HUES48 (cell line): ENCODE data around the gene IL1RAPL2.
"Not testable (repeated sequence)": the region's sequence is repeated elsewhere in the genome, so short reads cannot be mapped to it uniquely, and the experiment has no call there.

Experiments
- H3K27ac ChIP-seq: one replicate; pipeline ENCODE4 v1.7.0; 2013; ENCODE audit warnings: low read depth, low read length, inconsistent platforms
- H3K27me3 ChIP-seq: 2 replicates; pipeline ENCODE4 v1.6.1; 2013; ENCODE audit warnings: mild to moderate bottlenecking, low read length; ENCODE audit not compliant: control insufficient read depth, insufficient read depth
- H3K36me3 ChIP-seq: 2 replicates; pipeline ENCODE4 v1.6.1; 2013; ENCODE audit warnings: low read length; ENCODE audit not compliant: control insufficient read depth, insufficient read depth
- H3K4me1 ChIP-seq: 2 replicates; pipeline ENCODE4 v1.6.1; 2013; ENCODE audit warnings: mild to moderate bottlenecking, low read length; ENCODE audit not compliant: control insufficient read depth, insufficient read depth
- H3K4me3 ChIP-seq: 2 replicates; pipeline ENCODE4 v1.5.1; 2013; ENCODE audit warnings: mild to moderate bottlenecking, low read depth, low read length
- H3K9ac ChIP-seq: 2 replicates; pipeline ENCODE4 v1.6.1; 2013; ENCODE audit warnings: mild to moderate bottlenecking, low read depth, low read length, moderate library complexity
- H3K9me3 ChIP-seq: 2 replicates; pipeline ENCODE4 v1.6.1; 2013; ENCODE audit warnings: low read length; ENCODE audit not compliant: control insufficient read depth, insufficient read depth

The IL1RAPL2 gene

GRCh38 chrX:105101378-105101777 is 535.4 kb downstream of the IL1RAPL2 start:
- Histone ChIP-seq H3K27me3 (no peaks in the 10 kb centered on the region; the same call in 1 of the 2 replicates), H3K27ac (no peak overlapping the region), H3K4me1 (no peaks in the 10 kb centered on the region), H3K4me3 (no peak overlapping the region), H3K9ac (no peak overlapping the region), H3K36me3 (no peaks in the 10 kb centered on the region), H3K9me3 (no peaks in the 10 kb centered on the region)

GRCh38 chrX:105109936-105110335 is 543.9 kb downstream of the IL1RAPL2 start:
- Histone ChIP-seq H3K4me3 (no peak overlapping the region), H3K36me3 (no peaks in the 10 kb centered on the region), H3K9ac (no peak overlapping the region), H3K27ac (no peak overlapping the region), H3K9me3 (no peaks in the 10 kb centered on the region), H3K27me3 (no peaks in the 10 kb centered on the region), H3K4me1 (peaks cover 8% of the 10 kb centered on the region; the same call in 1 of the 2 replicates)

- Histone ChIP-seq H3K4me3 (no peak overlapping the region), H3K9ac (no peak overlapping the region), H3K27me3 (no peaks in the 10 kb centered on the region), H3K27ac (no peak overlapping the region), H3K4me1 (peaks cover 8% of the 10 kb centered on the region; the same call in 1 of the 2 replicates), H3K36me3 (no peaks in the 10 kb centered on the region), H3K9me3 (no peaks in the 10 kb centered on the region)
Measured at GRCh38 chrX:105114554-105115130, 548.6 kb downstream of the IL1RAPL2 start.

GRCh38 chrX:105115596-105116320 is 549.8 kb downstream of the IL1RAPL2 start:
- H3K27me3 ChIP-seq, H3K36me3 ChIP-seq, H3K9me3 ChIP-seq, H3K4me1 ChIP-seq, H3K27ac ChIP-seq, H3K9ac ChIP-seq, H3K4me3 ChIP-seq: not testable (repeated sequence)

- H3K4me3 ChIP-seq = no peak overlapping the region
- no peak overlapping the region for H3K9ac ChIP-seq
- no peaks in the 10 kb centered on the region for H3K27me3 ChIP-seq
- no peaks in the 10 kb centered on the region for H3K4me1 ChIP-seq
- H3K36me3 ChIP-seq = no peaks in the 10 kb centered on the region
- H3K27ac ChIP-seq = no peak overlapping the region
- no peaks in the 10 kb centered on the region for H3K9me3 ChIP-seq
Measured at GRCh38 chrX:105116486-105116885, 550.5 kb downstream of the IL1RAPL2 start.

GRCh38 chrX:105117621-105118020 is 551.6 kb downstream of the IL1RAPL2 start:
- H3K27ac ChIP-seq = no peak overlapping the region
- H3K4me3 ChIP-seq = no peak overlapping the region
- no peaks in the 10 kb centered on the region for H3K27me3 ChIP-seq
- no peak overlapping the region for H3K9ac ChIP-seq
- H3K9me3 ChIP-seq = no peaks in the 10 kb centered on the region
- no peaks in the 10 kb centered on the region for H3K36me3 ChIP-seq
- no peaks in the 10 kb centered on the region for H3K4me1 ChIP-seq

GRCh38 chrX:105120463-105120862 is 554.5 kb downstream of the IL1RAPL2 start:
- no peaks in the 10 kb centered on the region for H3K36me3 ChIP-seq

GRCh38 chrX:105121186-105121585 is 555.2 kb downstream of the IL1RAPL2 start:
- Histone ChIP-seq H3K9me3 (no peaks in the 10 kb centered on the region), H3K27ac (no peak overlapping the region), H3K27me3 (no peaks in the 10 kb centered on the region), H3K9ac (no peak overlapping the region), H3K36me3 (no peaks in the 10 kb centered on the region), H3K4me1 (no peaks in the 10 kb centered on the region), H3K4me3 (no peak overlapping the region)

More at GRCh38 chrX:105120463-105120862, 554.5 kb downstream of the IL1RAPL2 start:
- Histone ChIP-seq H3K4me3 (no peak overlapping the region), H3K27ac (no peak overlapping the region), H3K4me1 (no peaks in the 10 kb centered on the region), H3K9me3 (no peaks in the 10 kb centered on the region), H3K9ac (no peak overlapping the region), H3K27me3 (no peaks in the 10 kb centered on the region)

GRCh38 chrX:105126201-105126600 is 560.2 kb downstream of the IL1RAPL2 start:
- Histone ChIP-seq H3K27ac (no peak overlapping the region), H3K9me3 (no peaks in the 10 kb centered on the region), H3K9ac (no peak overlapping the region), H3K27me3 (no peaks in the 10 kb centered on the region), H3K4me3 (no peak overlapping the region), H3K36me3 (no peaks in the 10 kb centered on the region), H3K4me1 (no peaks in the 10 kb centered on the region)

GRCh38 chrX:105134273-105134672 is 568.3 kb downstream of the IL1RAPL2 start:
- H3K27me3 ChIP-seq = no peaks in the 10 kb centered on the region
- no peak overlapping the region for H3K4me3 ChIP-seq
- peaks cover 10% of the 10 kb centered on the region for H3K4me1 ChIP-seq
- no peak overlapping the region for H3K9ac ChIP-seq
- no peaks in the 10 kb centered on the region for H3K36me3 ChIP-seq
- no peak overlapping the region for H3K27ac ChIP-seq
- no peaks in the 10 kb centered on the region for H3K9me3 ChIP-seq

- H3K4me3 ChIP-seq = no peak overlapping the region
- no peaks in the 10 kb centered on the region for H3K27me3 ChIP-seq
- H3K36me3 ChIP-seq = no peaks in the 10 kb centered on the region
- H3K27ac ChIP-seq = no peak overlapping the region
- no peaks in the 10 kb centered on the region for H3K9me3 ChIP-seq
- no peak overlapping the region for H3K9ac ChIP-seq
- peaks cover 5% of the 10 kb centered on the region for H3K4me1 ChIP-seq
Measured at GRCh38 chrX:105136786-105137185, 570.8 kb downstream of the IL1RAPL2 start.
